Calu3 (cell line): ENCODE results near the gene ZNF202. TPM values are rescaled to one million over a fixed set of nuclear protein-coding genes. Genes with fewer than 3 reads are reported as not detected.

Source experiments
- BruUV-seq: library from RNA; stranded (reverse); fragments of 400-500 nt; replicated peaks from 2 replicates; lab custom pipeline; 2021; lab: Mats Ljungman, UMichigan
- CTCF ChIA-PET: fragments of 300-600 bp; sonication (Branson Sonifier 250); formaldehyde crosslinking; loops from one replicate; lab custom pipeline; 2022; ENCODE audit warnings: antibody characterized with exemption; lab: Charles Lee
- DNase-seq: peaks from one replicate; pipeline ENCODE4 v3.0.0; 2022
- H3K27ac Mint-ChIP-seq: one replicate; pipeline ENCODE4 v1.8.0; 2022; ENCODE audit warnings: mixed read lengths; ENCODE audit not compliant: unreplicated experiment
- H3K27me3 Mint-ChIP-seq: one replicate; pipeline ENCODE4 v1.8.0; 2022; ENCODE audit warnings: mixed read lengths; ENCODE audit not compliant: unreplicated experiment
- H3K36me3 Mint-ChIP-seq: one replicate; pipeline ENCODE4 v1.8.0; 2022; ENCODE audit warnings: mild to moderate bottlenecking, moderate library complexity, mixed read lengths; ENCODE audit not compliant: insufficient read depth, unreplicated experiment
- H3K4me1 Mint-ChIP-seq: one replicate; pipeline ENCODE4 v1.8.0; 2022; ENCODE audit warnings: mild to moderate bottlenecking, low read depth, mixed read lengths; ENCODE audit not compliant: unreplicated experiment
- H3K4me3 Mint-ChIP-seq: one replicate; pipeline ENCODE4 v1.8.0; 2022; ENCODE audit warnings: mild to moderate bottlenecking, low read depth, moderate library complexity, mixed read lengths; ENCODE audit not compliant: unreplicated experiment
- H3K9me3 Mint-ChIP-seq: one replicate; pipeline ENCODE4 v1.8.0; 2022; ENCODE audit warnings: low read depth, mixed read lengths; ENCODE audit not compliant: unreplicated experiment
- intact Hi-C: fragments of 100-400 bp; cut with micrococcal nuclease; formaldehyde crosslinking; loops from one replicate; pipeline ENCODE4 v1.10.0; 2022; ENCODE audit not compliant: unreplicated experiment
- total RNA-seq: library from RNA; stranded (reverse); gene quantifications from 2 replicates; pipeline ENCODE4 v1.2.3, GENCODE V29; 2022
- TF ChIP-seq, protein P1 (sequence below): fragments of 200-600 bp; IDR thresholded peaks from one replicate; pipeline ENCODE4 v1.8.0; 2022; ENCODE audit warnings: antibody characterized with exemption; ENCODE audit not compliant: unreplicated experiment

Gene ZNF202
- total RNA-seq, 1 experiment from 2014 or later: 10.3 TPM

DNA sequence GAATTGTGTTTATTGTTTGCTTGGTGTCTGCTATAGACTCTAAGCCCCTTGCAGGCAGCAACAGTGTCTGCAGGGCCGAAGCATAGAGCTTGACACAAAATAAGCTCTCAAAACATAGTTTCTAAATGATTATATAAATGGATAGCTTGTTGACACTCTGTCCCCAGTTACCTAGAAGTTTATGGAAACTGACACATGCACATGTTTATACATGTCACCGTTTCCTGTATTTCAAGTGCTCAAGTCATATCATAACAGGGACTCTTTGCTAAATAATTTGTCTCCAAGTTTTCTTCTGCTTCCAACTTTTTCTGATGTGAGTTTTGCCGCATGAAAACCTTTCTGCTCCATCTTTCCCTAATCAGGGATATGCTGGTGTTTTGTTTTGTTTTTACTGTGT lies 16.5 kb upstream of the ZNF202 start:
- no peak overlapping the region for H3K27ac Mint-ChIP-seq
- BruUV-seq: no TSS peak

DNA sequence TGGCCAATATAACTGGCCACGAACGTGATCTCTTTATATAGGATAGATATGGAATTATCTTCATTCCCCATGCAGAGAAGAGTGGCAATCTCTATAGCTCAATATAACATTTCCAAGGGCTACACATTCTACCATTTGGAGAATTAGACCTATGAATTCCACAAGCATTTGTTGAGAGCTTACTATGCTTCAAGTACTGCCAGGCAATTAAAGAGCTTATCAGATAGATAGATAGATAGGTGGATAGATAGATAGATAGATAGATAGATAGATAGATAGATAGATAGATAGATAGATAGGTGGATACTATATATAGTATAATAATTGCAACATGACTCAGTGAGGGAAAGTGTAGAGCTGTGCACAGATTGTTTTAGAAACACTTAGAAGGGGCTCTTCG lies 14.4 kb upstream of the ZNF202 start:
- H3K27ac Mint-ChIP-seq: no peak overlapping the region
- no peaks in the 10 kb centered on the region for H3K9me3 Mint-ChIP-seq
- H3K4me3 Mint-ChIP-seq: no peak overlapping the region
- no peak for DNase-seq
- BruUV-seq: no TSS peak
- CTCF ChIA-PET: no interaction called here
- TF ChIP-seq, protein P1, sequence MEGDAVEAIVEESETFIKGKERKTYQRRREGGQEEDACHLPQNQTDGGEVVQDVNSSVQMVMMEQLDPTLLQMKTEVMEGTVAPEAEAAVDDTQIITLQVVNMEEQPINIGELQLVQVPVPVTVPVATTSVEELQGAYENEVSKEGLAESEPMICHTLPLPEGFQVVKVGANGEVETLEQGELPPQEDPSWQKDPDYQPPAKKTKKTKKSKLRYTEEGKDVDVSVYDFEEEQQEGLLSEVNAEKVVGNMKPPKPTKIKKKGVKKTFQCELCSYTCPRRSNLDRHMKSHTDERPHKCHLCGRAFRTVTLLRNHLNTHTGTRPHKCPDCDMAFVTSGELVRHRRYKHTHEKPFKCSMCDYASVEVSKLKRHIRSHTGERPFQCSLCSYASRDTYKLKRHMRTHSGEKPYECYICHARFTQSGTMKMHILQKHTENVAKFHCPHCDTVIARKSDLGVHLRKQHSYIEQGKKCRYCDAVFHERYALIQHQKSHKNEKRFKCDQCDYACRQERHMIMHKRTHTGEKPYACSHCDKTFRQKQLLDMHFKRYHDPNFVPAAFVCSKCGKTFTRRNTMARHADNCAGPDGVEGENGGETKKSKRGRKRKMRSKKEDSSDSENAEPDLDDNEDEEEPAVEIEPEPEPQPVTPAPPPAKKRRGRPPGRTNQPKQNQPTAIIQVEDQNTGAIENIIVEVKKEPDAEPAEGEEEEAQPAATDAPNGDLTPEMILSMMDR: no peak
- H3K4me1 Mint-ChIP-seq: no peaks in the 10 kb centered on the region
- no peaks in the 10 kb centered on the region for H3K36me3 Mint-ChIP-seq
- H3K27me3 Mint-ChIP-seq: peaks cover 24% of the 10 kb centered on the region
- intact Hi-C loops: no loop called here

More for the DNA sequence above, 16.5 kb upstream of the ZNF202 start:
- intact Hi-C loops: no loop called here
- Mint-ChIP-seq H3K27me3 (peaks cover 24% of the 10 kb centered on the region), H3K36me3 (no peaks in the 10 kb centered on the region), H3K9me3 (no peaks in the 10 kb centered on the region), H3K4me3 (no peak overlapping the region), H3K4me1 (no peaks in the 10 kb centered on the region)
- CTCF ChIA-PET: no interaction called here
- DNase-seq: no peak
- TF ChIP-seq, protein P1: no peak

DNA sequence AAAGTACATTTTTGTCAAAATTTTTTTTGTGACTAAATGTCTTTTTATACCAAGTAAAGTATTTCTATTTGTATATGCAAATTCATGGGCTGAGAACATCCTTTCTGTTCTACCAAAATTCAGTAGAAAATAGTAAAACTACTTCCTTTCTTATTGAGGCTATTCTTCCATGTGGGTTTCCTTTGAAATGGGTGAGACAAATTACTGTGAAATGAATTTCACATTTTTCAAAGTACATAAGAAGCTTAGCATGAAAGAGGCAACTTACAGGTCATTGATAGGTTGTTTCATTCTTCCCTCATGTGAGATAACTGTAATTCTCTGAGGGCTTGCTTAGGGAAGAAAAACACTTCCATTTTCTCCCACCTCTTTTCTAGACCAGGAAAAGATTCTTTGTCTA lies 13.9 kb upstream of the ZNF202 start:
- Mint-ChIP-seq H3K27me3 (peaks cover 29% of the 10 kb centered on the region), H3K27ac (no peak overlapping the region), H3K9me3 (no peaks in the 10 kb centered on the region), H3K4me1 (no peaks in the 10 kb centered on the region), H3K36me3 (no peaks in the 10 kb centered on the region), H3K4me3 (no peak overlapping the region)
- CTCF ChIA-PET: no interaction called here
- intact Hi-C loops: no loop called here
- no peak for DNase-seq
- no TSS peak for BruUV-seq
- TF ChIP-seq, protein P1: no peak

DNA sequence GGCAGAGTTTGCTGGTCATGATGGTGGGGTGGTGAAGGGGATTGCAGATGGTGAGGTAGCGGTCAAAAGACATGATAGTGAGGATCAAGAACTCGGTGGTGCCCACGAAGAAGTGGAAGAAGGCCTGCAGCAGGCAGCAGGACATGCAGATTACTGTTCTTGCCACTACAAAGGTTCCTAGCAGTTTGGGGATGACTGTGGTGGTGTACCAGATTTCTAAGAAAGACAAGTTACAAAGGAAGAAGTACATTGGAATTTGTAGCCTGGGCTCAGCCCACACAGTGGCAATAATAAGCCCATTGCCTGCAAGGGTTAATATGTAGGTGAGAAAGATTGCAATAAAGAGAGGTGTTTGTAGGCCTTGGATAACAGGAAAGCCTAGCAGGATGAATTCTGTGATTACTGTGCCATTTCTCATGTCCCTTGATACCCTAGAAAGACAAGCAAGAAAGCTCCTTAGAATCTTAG lies 12.7 kb upstream of the ZNF202 start, which contains the start of gene OR6X1:
Gene OR6X1 (minus strand): TSS at position 418 of the 468 bp plus-strand sequence. CDS start 0 bp downstream, at position 418.
- DNase-seq: no peak
- H3K9me3 Mint-ChIP-seq: no peaks in the 10 kb centered on the region
- BruUV-seq: no TSS peak
- peaks cover 35% of the 10 kb centered on the region for H3K27me3 Mint-ChIP-seq
- intact Hi-C loops: no loop called here
- no peak within 1 kb of the TSS for H3K4me3 Mint-ChIP-seq
- CTCF ChIA-PET: no interaction called here
- TF ChIP-seq, protein P1: no peak
- H3K36me3 Mint-ChIP-seq: no peaks in the 10 kb centered on the region
- no peak within 1 kb of the TSS for H3K27ac Mint-ChIP-seq
- H3K4me1 Mint-ChIP-seq: no peaks in the 10 kb centered on the region
